K562 (cell line): Measurements from ENCODE around the gene CHST14.

Source experiments
- ARID3B ChIP-seq: fragments of 250-450 bp; sonication (Bioruptor Pico); IDR thresholded peaks from 2 replicates; pipeline ENCODE4 v1.4.0; 2020; ENCODE audit warnings: borderline replicate concordance
- SNRNP70 ChIP-seq: fragments of 200-400 bp; formaldehyde crosslinking; optimal IDR thresholded peaks from 2 replicates; pipeline ENCODE3; 2017; ENCODE audit warnings: low read depth, low read length

- TF ChIP-seq SNRNP70, result no peak
- TF ChIP-seq ARID3B (CRISPR knock-in tag), result no peak
Measured at GRCh38 chr15:40471105-40471807, 472 bp downstream of the CHST14 start.
